ENCODE measurements around the gene GDE1.

GRCh38 chr16:19460397-19460796, 61.5 kb downstream of the GDE1 start:
- TF ChIP-seq POLR2A (IDR thresholded peaks at IDR 0.05; ENCODE audit: low read depth, low read length) (no peak), POLR2AphosphoS5 (IDR thresholded peaks at IDR 0.05; ENCODE audit: low read depth, low read length) (no peak)

Measured in GM12892 (cell line).